Lower leg skin (tissue), 3 donors: ENCODE results near the gene NFASC.

Experiments
- CTCF ChIP-seq, 3 donors: fragments of 450-650 bp; IDR thresholded peaks; one replicate each; pipeline ENCODE4 v1.5.1; 2016; ENCODE audit warnings: antibody characterized with exemption in 3 of 3, mild to moderate bottlenecking in 3 of 3, moderate library complexity in 2 of 3
- POLR2A ChIP-seq, 2 donors: fragments of 450-650 bp; IDR thresholded peaks; one replicate each; pipeline ENCODE4 v1.6.1; 2016 to 2017; ENCODE audit warnings: antibody characterized with exemption in 2 of 2, mild to moderate bottlenecking in 1 of 2, moderate library complexity in 1 of 2

- no peak for TF ChIP-seq CTCF (IDR thresholded peaks at IDR 0.05)
- TF ChIP-seq POLR2A (IDR thresholded peaks at IDR 0.05): no peak
Measured at GRCh38 chr1:204891860-204892259, 21.2 kb downstream of the NFASC start.
